ENCODE results near the gene OTOF.
A peak's percentile ranks its signal among the peaks of the same experiment; 100 is the strongest.

The OTOF gene

DNA sequence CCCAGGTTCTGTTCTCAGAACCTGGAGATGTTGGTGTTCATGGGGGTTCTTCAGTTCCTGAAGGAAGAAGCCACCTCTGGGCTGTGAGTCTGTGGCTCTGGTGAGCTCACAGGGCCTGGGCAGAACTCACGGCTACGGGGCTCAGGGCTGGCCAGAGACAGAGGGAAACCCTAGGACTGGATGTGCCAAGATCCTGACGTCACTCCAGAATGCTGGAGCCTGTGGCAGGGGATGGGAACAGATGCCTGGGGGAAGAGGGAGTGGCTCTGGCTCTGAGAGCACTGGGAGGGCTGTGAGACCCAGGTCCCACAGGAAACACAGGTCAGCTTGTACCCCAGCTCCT lies at the start of gene OTOF:
Gene OTOF, minus strand, starts transcription at position 214 of the 343 bp plus-strand sequence.
- DNase-seq: no peak

DNA sequence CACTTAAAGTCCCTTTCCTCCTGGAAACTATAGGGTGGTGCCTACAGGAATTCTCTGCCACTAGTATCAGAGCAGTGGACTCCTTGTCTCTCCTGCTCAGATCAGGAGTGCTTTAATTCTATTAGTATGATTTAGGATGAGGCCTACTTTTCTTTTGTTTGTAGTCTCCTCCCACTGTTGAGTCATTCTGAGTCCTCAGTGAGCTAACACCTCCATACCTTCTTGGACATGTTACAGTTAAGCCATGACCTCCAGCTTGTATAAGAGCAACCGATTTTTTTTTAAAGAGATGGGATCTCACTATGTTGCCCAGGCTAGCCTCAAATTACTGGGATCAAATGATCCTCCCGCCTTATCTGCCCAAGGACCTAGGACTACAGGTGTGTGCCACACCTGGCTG lies 48.7 kb upstream of the OTOF start:
- no peak for DNase-seq

DNA sequence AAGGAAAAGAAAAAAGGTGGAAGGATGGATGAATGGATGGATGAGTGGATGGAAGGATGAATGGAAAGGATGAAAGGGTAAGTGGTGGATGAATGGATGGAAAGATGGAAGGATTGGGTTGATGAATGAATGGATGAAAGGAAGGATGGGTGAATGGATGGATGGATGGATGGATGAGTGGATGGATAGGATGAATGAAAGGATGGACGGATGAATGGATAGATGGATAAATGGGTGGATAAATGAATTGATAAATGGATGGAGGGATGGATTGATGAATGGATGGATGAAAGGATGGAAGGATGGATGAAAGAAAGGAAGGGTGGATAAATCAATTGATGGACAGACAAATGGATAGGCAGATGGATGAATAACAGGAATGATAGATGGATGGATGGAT lies 48.2 kb upstream of the OTOF start:
- DNase-seq: no peak

DNA sequence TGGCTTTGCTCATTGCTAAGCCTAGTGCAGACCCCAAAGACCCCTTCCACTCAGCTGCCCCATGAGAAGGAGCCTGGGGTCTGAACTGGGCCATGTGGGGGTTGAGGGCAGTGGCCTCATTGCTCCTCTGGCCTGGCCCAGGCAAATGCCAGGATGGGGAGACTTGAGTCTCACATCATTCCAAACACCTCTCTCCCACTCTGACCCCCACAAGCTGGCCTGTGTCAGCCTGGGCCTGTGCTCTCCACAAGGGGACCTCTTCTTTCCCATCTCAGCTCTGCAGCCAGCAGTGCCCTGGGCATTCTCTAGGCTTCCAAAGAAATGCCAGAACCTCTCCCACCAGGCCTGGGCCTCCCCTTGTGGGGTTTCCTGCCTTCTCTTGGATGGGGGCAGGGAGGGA lies 45.8 kb upstream of the OTOF start:
- no peak for DNase-seq

DNA sequence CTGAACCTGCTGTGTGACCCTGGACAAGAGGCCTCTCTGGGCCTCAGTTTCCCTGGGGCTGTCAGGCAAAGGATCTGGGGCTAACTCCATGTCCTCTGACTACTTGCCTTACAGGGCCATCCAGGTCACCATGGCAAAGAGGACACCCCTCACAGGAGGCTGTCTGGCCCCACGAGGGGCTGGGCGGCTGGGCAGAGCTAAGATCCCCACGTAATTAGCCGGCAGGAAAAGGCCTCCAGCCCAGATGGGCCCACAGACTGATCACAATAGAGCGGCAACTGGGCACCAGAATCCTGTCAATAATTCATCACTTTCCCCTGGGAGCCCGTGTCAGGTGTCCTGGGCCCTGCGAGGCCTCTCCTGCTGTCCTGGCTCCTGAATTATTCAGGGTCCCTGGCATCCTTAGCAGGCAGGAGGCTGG lies 44.8 kb upstream of the OTOF start:
- no peak for DNase-seq

DNA sequence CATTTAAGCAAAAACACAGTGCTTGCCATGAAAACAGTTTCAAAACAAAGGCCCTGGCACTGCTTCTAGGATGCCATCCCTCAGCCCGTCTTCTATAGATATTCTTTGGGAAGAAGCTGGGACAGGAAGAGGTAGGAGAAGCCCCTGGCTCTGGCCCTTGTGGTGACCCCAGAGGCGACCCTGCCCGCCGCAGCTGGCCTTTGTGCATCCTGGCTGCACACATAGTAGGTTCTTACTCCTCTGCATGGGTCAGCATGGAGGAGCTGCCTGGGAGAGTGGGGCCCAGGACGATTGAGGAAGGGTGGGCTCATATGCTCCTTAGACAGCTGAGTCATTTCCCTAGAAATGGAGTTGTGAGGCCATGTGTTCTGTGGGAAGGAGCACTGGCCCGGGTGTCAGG lies 44.4 kb upstream of the OTOF start:
- DNase-seq: no peak

DNA sequence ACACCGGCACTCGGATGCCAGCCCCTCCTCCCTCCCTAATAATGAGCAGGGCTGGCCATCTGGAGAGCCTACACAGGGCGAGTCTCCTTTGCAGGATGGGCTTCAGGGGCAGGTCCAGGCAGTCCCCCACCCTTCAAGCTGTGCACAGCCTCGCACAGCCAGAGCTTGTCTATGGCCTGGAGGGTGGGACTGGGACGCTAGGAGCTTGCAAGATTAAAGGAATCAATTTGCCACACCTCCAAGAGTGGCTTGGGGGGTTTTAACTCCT lies 43.9 kb upstream of the OTOF start:
- DNase-seq: no peak

DNA sequence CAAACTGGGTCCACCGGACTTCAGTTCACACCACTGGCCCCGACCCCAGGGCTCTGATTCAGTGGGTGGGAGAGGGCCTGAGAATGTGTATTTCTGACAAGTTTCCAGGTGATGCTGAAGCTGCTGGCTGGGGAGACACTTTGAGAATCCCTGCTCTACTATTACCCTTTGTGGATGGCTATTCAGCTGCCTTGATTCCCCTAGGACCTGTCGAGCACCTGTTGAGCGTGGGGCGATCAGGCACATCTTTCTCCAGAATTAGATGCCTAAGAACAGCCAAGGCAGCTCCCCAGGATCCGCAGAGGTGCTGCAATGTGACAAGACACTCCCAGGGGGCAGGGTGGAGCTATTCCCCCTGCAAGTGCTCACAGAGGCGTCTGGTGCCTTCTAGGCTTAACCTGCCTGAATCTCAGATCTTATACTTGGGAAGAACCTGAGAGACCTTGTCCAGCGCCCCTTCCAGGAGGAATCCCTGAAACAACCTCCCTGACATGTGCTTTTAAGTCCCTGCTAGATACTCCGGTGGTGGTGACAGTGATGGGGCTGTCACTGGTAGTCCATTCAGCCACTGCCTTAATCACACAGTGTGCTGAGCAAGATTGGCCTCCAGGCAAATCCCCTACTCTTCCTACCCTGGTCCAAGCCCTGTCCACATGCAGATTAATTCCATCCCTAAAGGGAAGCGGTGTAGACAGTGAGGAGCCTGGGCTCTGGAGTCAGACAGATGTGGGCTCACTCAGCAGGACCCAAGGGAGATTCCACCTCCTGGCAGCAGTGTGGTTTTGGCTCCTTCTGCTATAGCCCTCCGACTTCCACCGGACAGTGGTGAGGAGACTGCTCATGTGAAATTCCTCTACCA lies 43.4 kb upstream of the OTOF start:
- DNase-seq: no peak

DNA sequence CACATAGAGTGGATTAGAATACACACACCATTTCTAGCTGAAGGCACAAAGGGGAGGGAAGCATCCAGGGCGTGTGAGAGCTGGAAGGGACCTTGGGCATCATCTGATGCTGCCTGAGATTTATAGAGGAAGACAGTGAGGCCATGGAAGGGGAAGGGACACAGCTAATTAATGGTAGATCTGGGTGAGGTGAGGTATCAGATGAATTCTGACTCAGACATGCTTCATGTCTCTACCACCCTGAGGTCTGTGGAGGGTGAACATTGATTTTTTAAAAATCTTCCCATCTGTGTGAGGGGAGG lies 42.2 kb upstream of the OTOF start:
- DNase-seq: no peak

DNA sequence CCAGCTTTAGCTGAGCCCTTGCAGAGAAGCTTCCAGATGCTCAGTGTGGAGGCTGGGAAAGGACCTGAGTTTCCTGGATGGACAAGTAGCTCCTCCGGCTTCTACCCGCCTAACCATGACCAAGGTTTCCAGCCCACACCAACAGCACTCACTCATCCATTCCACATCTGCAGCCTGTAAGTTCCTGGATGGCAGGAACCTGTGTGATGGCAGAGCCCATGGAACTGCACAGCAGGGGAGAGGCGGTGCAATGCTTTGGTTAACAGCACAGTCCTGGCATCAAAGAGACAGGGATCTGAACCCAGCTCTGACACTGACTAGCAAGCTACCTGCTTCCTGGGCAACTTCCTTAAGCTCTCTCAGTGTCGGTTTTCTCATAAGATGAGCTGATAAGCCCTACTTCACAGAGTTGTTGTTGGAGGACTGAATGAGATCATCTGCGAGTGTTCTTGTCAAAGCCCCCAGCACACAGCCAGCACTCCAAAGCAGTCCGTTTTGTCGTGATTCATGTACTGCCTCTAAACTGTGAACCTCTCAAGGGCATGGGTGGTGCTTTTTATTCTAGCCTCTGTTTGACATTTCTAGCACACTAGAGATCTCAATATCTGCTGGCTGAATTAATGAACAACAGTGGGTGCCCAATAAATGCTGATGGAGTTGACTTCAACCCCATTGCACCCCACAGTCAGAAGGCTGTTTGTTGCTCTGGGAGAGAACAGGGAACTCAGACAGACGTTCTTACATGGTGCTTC lies 41.6 kb upstream of the OTOF start:
- peak in 1 of 2 donors; percentile 21 for DNase-seq

DNA sequence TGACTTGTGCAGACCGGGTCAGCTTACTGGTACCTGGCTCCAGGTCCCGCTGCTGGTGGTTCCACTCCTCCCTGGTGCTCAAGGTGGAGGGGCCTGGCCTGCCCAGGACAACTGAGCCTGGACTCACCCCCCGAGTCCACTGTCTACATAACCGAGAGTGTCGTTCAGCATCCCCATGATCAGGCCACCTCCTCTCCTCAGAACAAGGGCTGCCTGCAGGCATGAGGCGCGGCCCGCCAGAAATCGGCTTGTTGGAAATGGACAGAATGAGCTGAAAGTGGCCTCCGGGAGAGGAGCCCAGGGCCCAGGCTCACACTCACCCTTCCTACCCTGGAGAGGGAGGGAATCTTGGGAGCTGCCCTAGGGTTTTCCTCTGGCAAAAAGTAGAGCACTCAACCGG lies 38.9 kb upstream of the OTOF start:
- DNase-seq: no peak

DNA sequence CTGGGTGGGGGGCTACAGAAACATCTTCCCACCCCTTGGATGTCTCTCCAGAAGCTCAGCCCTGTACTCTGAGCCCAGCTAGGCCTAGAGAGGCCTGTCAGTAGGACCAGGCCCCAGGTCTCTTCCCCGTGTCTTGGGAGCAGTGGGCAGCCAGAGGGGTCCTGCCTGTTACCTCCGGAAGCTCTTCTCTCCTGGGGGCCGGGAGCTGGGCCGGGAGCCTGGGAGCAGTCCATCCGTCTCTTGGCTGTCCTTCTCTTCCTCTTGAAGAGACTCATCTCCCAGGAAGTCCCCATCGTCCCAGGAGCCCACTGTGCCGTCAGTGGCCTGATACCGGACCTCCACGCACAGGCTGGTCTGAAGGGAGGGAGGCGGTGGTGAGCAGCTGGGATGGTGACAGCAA lies 38.3 kb upstream of the OTOF start:
- no peak for DNase-seq

DNA sequence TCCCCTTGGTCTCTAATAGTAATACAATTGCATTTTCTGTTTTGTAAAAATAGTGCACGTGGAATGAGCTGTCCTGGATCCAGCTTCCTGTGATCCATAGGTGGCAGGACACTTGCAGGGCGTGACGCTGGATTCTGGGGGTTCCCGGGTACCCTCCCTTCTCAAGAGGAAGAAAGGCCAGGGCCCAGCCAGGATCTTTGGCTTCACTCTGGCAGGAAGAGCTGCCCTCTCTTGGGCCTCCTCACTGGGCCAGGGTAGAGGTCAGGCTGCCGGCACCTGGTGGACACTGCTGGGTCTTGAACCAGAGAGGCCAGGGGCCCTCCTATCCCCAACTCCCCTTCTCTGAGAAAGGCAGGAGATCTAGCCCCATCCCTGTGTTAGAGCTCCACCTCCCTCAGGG lies 37.8 kb upstream of the OTOF start:
- DNase-seq: no peak

DNA sequence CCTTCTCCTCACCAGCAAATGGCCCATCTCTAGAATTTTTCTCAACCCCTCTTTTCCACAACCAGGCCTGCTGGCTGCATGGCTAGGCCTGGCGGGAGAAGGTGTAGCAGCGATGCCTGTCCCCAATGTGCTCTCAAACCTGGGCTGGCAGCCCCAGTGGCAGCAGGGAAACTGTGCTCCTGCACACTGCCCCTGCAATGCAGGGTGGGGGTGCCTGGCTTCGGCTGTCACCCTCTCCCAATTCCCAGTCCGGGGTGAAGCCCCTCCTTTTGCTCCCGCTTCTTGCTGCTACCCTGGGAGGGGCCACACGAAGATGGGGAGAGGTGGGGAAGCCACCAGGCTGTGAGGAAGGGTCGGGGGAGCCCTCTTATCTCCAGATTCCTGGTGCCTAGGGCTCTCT lies 36.1 kb upstream of the OTOF start:
- no peak for DNase-seq

DNA sequence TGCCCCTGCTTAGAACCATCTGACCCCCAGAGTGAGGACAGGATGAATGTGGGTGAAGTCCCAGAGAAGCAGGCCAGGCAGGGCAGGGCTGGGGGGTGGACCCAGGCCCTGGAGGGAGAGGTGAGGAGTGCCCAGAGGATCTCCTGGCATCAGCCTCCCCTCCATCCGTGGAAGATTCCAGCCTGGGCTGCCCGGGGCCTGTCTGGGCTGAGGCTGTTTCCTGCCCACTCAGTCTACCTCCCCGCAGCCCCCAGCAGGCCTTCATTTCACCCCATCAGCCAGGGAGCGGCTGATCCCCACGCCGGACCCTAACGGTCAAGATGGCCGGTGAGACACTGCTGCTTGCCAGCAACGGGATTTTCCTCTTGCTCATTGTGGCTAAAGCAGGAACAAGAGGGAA lies 35.3 kb upstream of the OTOF start:
- no peak for DNase-seq

DNA sequence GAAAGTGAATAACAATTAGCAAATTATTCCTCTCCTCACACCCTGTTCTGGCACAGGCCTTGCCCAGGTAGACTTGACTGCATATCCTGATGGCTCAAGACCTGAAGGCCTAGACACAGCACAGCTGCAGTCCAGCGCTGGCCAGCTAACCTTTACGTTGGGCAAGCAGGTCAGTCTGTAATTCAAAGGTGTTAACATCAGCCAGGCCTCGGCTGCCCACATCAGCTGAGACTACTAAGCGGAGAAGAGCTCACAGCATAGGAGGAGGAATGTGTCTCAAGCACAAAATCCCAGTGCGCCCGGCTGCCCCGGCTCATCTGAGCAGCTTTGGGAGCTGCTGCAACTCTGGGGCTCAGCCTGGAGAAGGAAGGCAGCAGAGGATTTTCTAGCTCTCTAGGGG lies 33.5 kb upstream of the OTOF start:
- no peak for DNase-seq

DNA sequence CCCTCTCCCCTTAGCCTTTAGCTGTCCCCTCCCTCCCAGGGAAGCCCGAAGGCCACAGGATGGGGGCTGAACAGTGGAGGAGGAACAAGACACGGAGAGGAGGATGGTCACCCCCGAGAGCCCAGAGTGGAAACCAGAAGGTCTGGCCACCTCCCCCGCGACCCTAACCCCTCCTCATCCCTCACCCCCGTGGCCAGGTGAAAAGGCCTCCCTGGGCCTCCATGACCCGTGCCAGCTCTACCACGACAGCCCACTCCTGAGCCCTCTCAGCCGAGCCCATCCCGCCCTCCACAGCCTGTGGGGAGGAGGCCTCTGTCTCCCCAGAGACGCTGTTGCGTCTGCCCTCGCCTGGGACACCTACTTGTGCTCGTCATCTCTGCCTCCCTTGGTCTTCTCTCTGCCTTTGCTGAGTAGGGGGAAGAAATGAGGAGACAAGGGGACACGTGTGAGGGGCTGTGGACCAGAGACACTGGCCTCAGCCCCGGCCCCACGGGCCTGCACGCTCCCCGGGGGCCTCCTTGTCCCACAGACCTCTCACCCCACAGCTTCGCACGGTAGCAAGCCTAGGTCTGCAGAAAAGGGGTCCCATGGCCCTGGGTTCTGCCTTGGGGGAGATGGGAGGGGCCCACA lies 32.5 kb upstream of the OTOF start:
- no peak for DNase-seq

DNA sequence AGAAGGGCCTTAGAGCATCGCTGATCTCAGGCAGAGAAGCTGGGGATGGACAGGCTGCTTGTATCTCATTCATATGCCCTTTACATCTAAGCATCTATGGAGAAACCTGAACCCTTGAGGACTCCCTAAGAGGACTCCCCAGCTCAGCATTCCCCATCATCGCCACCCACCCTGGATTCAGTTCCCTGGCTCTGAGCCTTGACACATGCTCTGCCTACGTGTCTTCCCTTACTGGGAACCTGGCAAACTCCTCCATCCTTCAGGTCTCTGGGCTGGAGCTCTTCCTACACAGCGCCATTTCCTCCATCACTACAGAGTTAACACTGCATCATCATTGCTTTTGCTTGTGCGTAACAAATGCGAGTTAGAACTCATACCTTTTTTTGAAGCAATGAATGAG lies 31.2 kb upstream of the OTOF start:
- DNase-seq: no peak

DNA sequence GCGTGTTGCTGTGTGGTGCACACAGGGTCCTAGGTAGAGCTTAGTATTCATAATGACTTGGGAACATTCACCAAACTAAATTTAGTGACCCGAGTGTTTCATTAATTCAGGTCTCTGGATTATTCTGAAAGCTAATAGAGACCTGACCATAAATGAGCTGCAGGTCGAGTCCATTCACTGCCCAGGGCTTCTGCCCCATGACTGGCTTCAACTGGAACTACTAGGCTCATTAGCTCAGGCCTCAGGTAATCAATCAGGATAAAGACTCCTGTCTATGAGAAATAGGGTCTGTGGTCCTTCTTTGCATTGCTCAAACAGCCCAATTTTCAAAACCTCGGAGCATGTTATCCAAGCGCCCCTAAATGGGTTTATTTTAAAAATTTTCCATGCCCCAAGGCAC lies 30.0 kb upstream of the OTOF start:
- DNase-seq: no peak

DNA sequence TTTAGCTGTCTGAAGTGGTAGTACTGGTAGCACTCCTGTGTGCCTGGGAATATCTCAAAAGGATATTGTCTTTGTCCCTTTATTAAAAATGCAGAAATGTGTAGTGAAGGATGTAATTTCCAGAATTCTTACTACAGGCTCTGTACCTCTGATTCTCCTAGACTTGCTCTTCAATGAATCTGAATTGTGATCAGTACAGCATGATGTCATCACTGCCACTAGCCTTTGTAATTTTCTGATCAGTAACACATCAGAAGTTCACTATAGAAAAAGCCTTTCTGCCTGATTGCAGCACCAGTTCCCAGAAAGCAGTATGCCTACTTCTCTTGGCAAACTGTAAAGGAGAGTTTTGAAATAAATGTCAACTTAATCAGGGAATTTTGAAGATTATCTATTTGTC lies 29.2 kb upstream of the OTOF start:
- DNase-seq: no peak

DNA sequence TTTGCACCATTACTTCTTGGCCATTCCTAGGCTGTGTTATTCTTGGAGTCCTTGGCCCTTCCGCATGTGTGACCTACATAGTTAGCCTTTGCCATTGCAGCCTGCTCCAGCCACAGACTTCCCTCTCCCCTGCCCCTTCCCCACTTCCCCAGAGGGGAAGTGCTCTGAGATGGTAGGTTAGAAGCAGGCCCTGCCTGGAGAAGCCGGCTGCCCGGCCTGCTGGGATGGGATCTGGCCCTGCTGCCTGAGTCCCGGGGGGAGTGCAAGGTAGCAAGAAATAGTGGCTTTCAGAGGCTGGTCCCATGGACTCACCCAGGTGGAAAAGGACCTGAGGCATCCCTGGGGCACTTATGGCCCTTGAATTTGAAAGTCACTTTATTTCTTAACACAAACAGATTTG lies 28.4 kb upstream of the OTOF start:
- no peak for DNase-seq

DNA sequence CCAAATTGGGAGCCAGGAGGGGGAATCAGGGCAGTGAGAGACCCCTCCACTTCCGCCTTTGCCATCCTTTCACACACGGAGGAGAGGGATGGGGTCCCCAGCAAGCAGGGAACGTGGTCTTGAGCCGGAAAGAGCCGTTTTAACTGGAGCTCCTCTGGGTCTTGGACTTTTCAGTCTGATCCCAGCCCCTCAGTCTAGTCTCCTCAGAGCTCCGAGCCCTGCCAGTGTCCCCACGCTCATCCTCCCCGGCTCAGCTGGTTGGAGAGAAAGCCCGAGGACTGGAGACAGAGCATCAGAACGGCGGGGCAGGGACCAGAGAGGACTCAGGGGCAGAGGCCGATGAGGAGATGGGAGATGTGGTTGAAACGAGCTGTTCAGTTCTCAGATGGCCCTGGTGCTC lies 26.1 kb upstream of the OTOF start:
- no peak for DNase-seq

DNA sequence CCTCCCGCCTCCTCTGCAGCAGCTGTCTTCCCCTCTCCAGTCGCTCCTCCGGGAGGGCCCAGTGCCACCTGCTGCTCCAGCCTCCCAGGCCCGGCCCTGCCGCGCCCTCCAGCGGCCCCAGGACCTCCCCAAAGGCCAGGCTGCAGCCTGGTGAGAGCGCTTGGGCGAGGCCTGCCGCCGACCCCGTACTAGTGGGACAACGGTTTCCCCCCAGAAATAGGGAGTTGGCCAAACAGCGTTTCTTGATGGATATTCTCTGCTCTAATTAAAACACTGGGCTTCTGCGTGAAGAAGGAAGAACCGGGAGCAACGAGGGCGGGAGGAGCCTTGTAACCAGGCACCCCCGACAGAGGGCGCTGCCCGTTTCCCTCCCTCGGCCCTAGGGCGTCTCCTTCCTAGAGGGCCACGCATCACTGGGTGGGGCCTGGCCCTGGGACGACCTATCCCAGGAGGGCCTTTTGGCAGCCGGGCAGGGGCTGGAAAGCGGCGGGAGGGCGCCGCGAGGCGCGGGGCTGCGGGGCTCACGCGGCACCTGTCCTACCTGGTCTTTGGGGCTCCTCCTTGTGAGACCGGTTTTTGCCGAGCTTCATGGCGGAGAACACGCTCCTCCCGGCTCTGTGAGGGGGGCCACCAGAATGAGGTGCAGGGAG lies 25.4 kb upstream of the OTOF start:
- DNase-seq: peak; percentile 70 to 79

DNA sequence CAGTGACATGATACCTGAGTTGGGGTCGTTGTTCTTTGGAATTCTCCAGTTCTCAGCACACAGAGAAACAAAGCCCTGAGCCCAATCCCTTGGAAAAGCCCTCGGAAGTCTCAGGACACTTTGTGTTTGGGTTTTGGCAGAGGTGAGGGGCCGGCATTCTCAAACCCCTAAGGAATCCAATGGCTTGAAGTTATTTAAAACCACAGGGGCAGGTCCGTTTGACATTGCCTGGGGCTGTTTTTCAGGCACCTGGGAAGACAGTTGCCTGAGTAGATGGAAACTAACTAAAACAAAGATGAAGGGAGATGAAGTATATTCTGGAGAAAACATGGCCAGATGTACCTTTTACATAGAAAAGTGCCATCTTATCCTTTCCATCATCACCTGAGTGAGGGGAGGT lies 22.5 kb upstream of the OTOF start:
- no peak for DNase-seq
